WTC11 (cell line): ENCODE data around the gene TMEM141. TPM values are rescaled to one million over a fixed set of nuclear protein-coding genes. Genes with fewer than 3 reads are reported as not detected.

Experiments used
- ATAC-seq: fragments of 200-7000 bp; cut with Tn5 transposase; 2 replicates; pipeline ENCODE4 v1.10.0; 2021; ENCODE audit warnings: mild to moderate bottlenecking, moderate library complexity
- CTCF ChIA-PET: fragments of 300-600 bp; sonication (Branson Sonifier 250); formaldehyde crosslinking; loops from one replicate; lab custom pipeline; 2021; ENCODE audit warnings: antibody characterized with exemption; lab: Charles Lee
- POLR2A ChIA-PET: fragments of 350-600 bp; sonication (Branson Sonifier 250); formaldehyde crosslinking; loops from one replicate; lab custom pipeline; 2021; ENCODE audit warnings: antibody characterized with exemption; lab: Charles Lee
- DNase-seq: peaks from one replicate; pipeline ENCODE4 v3.0.0; 2021; ENCODE audit warnings: low spot score
- H3K27ac Mint-ChIP-seq: 2 replicates; pipeline ENCODE4 v1.8.0; 2021; ENCODE audit warnings: mixed read lengths
- H3K27me3 Mint-ChIP-seq: 2 replicates; pipeline ENCODE4 v1.8.0; 2021; ENCODE audit warnings: low read depth, mild to moderate bottlenecking, moderate library complexity, mixed read lengths
- H3K36me3 Mint-ChIP-seq: 2 replicates; pipeline ENCODE4 v1.8.0; 2021; ENCODE audit warnings: mixed read lengths
- H3K4me1 Mint-ChIP-seq: 2 replicates; pipeline ENCODE4 v1.8.0; 2022; ENCODE audit warnings: mixed read lengths
- H3K4me3 Mint-ChIP-seq: 2 replicates; pipeline ENCODE4 v1.8.0; 2021; ENCODE audit warnings: mild to moderate bottlenecking, moderate library complexity, mixed read lengths
- H3K9me3 Mint-ChIP-seq: 2 replicates; pipeline ENCODE4 v1.8.0; 2021; ENCODE audit warnings: mixed read lengths
- CBFB ChIP-seq: sonication (generic); formaldehyde crosslinking; IDR thresholded peaks from 2 replicates; pipeline ENCODE4 v1.8.1; 2022; ENCODE audit warnings: mild to moderate bottlenecking, low read depth, missing genetic modification reagents
- E2F1 ChIP-seq: sonication (generic); formaldehyde crosslinking; IDR thresholded peaks from 2 replicates; pipeline ENCODE4 v1.8.0; 2022; ENCODE audit warnings: mild to moderate bottlenecking, missing genetic modification reagents
- GABPB1 ChIP-seq: sonication (generic); formaldehyde crosslinking; IDR thresholded peaks from 2 replicates; pipeline ENCODE4 v1.8.1; 2023; ENCODE audit warnings: mild to moderate bottlenecking, missing genetic modification reagents
- GTF2I ChIP-seq: fragments of 250-450 bp; sonication (Bioruptor Pico); conservative IDR thresholded peaks from 2 replicates; pipeline ENCODE4 v1.4.0; 2021; ENCODE audit warnings: mild to moderate bottlenecking
- HMGA2 ChIP-seq: fragments of 250-450 bp; sonication (Bioruptor Pico); IDR thresholded peaks from 2 replicates; pipeline ENCODE4 v1.4.0; 2021; ENCODE audit warnings: mild to moderate bottlenecking, moderate library complexity
- NR2C2 ChIP-seq: sonication (generic); formaldehyde crosslinking; IDR thresholded peaks from 2 replicates; pipeline ENCODE4 v1.8.0; 2022; ENCODE audit warnings: mild to moderate bottlenecking, missing genetic modification reagents
- SP1 ChIP-seq: sonication (generic); formaldehyde crosslinking; conservative IDR thresholded peaks from 2 replicates; pipeline ENCODE4 v1.8.1; 2022; ENCODE audit warnings: missing genetic modification reagents
- TCF7 ChIP-seq: sonication (generic); formaldehyde crosslinking; IDR thresholded peaks from 2 replicates; pipeline ENCODE4 v1.8.0; 2022; ENCODE audit warnings: mild to moderate bottlenecking, low read depth, missing genetic modification reagents, moderate library complexity
- TEAD1 ChIP-seq: sonication (generic); formaldehyde crosslinking; IDR thresholded peaks from 2 replicates; pipeline ENCODE4 v1.8.0; 2022; ENCODE audit warnings: mild to moderate bottlenecking, missing genetic modification reagents
- ZMAT4 ChIP-seq: fragments of 250-450 bp; sonication (Bioruptor Pico); IDR thresholded peaks from 2 replicates; pipeline ENCODE4 v1.9.0; 2021; ENCODE audit warnings: mild to moderate bottlenecking
- ZNF416 ChIP-seq: fragments of 250-450 bp; sonication (Bioruptor Pico); IDR thresholded peaks from 2 replicates; pipeline ENCODE4 v1.9.0; 2021; ENCODE audit warnings: mild to moderate bottlenecking, inconsistent platforms
- total RNA-seq: library from RNA; stranded (reverse); gene quantifications from 3 replicates; pipeline ENCODE4 v1.2.3, GENCODE V29; 2021
- TF ChIP-seq, protein P1 (sequence below): sonication (generic); formaldehyde crosslinking; IDR thresholded peaks from 2 replicates; pipeline ENCODE4 v1.8.1; 2022; ENCODE audit warnings: low read depth, missing genetic modification reagents, borderline replicate concordance
- TF ChIP-seq, protein P2 (sequence below): sonication (generic); formaldehyde crosslinking; conservative IDR thresholded peaks from 2 replicates; pipeline ENCODE4 v1.8.1; 2023; ENCODE audit warnings: mild to moderate bottlenecking, low read depth, missing genetic modification reagents, moderate library complexity
- TF ChIP-seq, protein P3 (sequence below): fragments of 250-450 bp; sonication (Bioruptor Pico); IDR thresholded peaks from 2 replicates; pipeline ENCODE4 v1.9.0; 2021; ENCODE audit warnings: mild to moderate bottlenecking, borderline replicate concordance

Gene TMEM141
- total RNA-seq, 1 experiment from 2014 or later: 72.0 TPM

DNA sequence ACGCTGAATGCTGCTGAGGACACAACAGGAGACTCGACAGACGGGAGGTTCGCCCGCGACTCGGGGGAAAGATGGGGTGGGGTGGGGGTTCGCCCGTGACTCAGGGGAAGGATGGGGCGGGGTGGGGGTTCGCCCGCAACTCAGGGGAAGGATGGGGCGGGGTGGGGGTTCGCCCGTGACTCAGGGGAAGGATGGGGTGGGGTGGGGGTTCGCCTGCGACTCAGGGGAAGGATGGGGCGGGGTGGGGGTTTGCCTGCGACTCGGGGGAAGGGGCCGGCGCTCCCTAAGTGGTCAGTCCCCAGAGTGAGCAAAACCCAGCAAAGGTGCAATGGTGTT is 45.0 kb upstream of the TMEM141 start:
- ChIA-PET POLR2A (no interaction called here), CTCF (interaction anchor here (1.2 to 1.6 kb wide), 2 partner anchors 12 to 17 kb away, joined by 3 to 7 read pairs; partner anchors contain the start of gene LCN8)
- Mint-ChIP-seq H3K9me3 (peaks cover 2% of the 10 kb centered on the region), H3K4me1 (no peaks in the 10 kb centered on the region; the same call in none of the 2 replicates), H3K27ac (no peak overlapping the region), H3K36me3 (no peaks in the 10 kb centered on the region), H3K4me3 (no peak overlapping the region), H3K27me3 (no peaks in the 10 kb centered on the region)
- no peak for ATAC-seq
- TF ChIP-seq E2F1 (CRISPR knock-in tag) (no peak), TEAD1 (CRISPR knock-in tag) (no peak), ZNF416 (CRISPR knock-in tag) (no peak), NR2C2 (CRISPR knock-in tag) (no peak), SP1 (CRISPR knock-in tag) (no peak), GABPB1 (CRISPR knock-in tag) (no peak), TCF7 (CRISPR knock-in tag) (no peak), ZMAT4 (CRISPR knock-in tag) (no peak), HMGA2 (CRISPR knock-in tag) (no peak)
- TF ChIP-seq, protein P1, sequence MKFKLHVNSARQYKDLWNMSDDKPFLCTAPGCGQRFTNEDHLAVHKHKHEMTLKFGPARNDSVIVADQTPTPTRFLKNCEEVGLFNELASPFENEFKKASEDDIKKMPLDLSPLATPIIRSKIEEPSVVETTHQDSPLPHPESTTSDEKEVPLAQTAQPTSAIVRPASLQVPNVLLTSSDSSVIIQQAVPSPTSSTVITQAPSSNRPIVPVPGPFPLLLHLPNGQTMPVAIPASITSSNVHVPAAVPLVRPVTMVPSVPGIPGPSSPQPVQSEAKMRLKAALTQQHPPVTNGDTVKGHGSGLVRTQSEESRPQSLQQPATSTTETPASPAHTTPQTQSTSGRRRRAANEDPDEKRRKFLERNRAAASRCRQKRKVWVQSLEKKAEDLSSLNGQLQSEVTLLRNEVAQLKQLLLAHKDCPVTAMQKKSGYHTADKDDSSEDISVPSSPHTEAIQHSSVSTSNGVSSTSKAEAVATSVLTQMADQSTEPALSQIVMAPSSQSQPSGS: no peak
- no peak for DNase-seq

- peaks cover 7% of the 10 kb centered on the region for H3K9me3 Mint-ChIP-seq
- H3K4me1 Mint-ChIP-seq: no peaks in the 10 kb centered on the region; the same call in none of the 2 replicates
- POLR2A ChIA-PET: no interaction called here
- CTCF ChIA-PET: interaction anchor here (1.2 kb wide), 1 partner anchor 12 kb away, joined by 3 read pairs; the partner anchor contains the start of gene LCN8
- H3K36me3 Mint-ChIP-seq: 0 out of 2 replicates have a peak, but pooled peaks cover 1% of the 10 kb centered on the region
- DNase-seq: no peak
- no peak overlapping the region for H3K4me3 Mint-ChIP-seq
- TF ChIP-seq, protein P2, sequence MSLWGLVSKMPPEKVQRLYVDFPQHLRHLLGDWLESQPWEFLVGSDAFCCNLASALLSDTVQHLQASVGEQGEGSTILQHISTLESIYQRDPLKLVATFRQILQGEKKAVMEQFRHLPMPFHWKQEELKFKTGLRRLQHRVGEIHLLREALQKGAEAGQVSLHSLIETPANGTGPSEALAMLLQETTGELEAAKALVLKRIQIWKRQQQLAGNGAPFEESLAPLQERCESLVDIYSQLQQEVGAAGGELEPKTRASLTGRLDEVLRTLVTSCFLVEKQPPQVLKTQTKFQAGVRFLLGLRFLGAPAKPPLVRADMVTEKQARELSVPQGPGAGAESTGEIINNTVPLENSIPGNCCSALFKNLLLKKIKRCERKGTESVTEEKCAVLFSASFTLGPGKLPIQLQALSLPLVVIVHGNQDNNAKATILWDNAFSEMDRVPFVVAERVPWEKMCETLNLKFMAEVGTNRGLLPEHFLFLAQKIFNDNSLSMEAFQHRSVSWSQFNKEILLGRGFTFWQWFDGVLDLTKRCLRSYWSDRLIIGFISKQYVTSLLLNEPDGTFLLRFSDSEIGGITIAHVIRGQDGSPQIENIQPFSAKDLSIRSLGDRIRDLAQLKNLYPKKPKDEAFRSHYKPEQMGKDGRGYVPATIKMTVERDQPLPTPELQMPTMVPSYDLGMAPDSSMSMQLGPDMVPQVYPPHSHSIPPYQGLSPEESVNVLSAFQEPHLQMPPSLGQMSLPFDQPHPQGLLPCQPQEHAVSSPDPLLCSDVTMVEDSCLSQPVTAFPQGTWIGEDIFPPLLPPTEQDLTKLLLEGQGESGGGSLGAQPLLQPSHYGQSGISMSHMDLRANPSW (CRISPR knock-in tag): no peak
- TF ChIP-seq CBFB (CRISPR knock-in tag): no peak
- TF ChIP-seq, all 79 proteins: peak for 0
- ATAC-seq: no peak
- Mint-ChIP-seq H3K27ac (no peak overlapping the region), H3K27me3 (0 out of 2 replicates have a peak, but pooled peaks cover 3% of the 10 kb centered on the region)
Observed at GRCh38 chr9:136746621-136747020, 44.5 kb upstream of the TMEM141 start.

DNA sequence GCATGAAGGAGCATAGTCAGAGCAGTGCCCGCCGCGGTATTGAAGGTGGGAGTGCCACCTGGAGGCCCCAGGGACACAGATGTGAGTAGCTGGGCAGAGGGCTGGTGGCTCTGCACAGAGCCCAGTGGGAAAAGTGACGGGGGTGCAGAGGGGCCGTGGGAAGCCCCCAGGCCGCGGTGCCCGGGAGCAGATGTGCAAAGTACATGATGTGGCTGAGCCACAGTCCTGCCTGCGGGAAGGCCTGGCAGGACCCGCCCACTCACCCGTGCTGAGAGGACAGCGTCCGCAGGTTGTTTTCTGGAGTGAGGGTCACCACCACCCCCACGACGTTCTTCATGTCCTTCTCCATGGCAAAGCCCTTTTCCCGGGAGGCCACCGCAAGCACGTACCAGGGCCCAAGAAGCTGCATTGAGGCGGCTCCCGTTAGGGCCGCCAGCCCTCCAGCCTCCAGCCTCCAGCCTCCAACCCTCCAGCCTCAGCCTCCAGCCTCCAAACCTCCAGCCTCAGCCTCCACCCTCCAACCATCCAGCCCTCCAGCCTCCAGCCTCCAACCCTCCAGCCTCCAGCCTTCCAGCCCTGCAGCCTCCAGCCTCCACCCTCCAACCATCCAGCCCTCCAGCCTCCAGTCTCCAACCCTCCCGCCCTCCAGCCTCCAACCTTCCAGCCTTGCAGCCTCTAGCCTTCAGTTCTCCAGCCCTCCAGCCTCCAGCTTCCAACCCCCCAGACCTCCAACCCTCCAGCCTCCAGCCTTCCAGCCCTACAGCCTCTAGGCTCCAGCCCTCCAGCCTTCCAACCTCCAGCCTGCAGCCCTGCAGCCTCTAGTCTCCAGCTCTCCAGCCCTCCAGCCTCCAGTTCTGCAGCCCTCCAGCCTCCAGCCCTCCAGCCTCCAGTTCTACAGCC is 43.7 kb upstream of the TMEM141 start:
- no peaks in the 10 kb centered on the region; the same call in 1 of the 2 replicates for H3K4me1 Mint-ChIP-seq
- no peak overlapping the region for H3K4me3 Mint-ChIP-seq
- ChIA-PET POLR2A (no interaction called here), CTCF (interaction anchor here (1.2 kb wide), 1 partner anchor 11 kb away, joined by 4 read pairs; the partner anchor contains the start of gene LCN8)
- DNase-seq (no peak), ATAC-seq (no peak)
- peaks cover 6% of the 10 kb centered on the region; the same call in 1 of the 2 replicates for H3K36me3 Mint-ChIP-seq
- peaks cover 14% of the 10 kb centered on the region for H3K9me3 Mint-ChIP-seq
- H3K27ac Mint-ChIP-seq: no peak overlapping the region
- TF ChIP-seq, protein P3, sequence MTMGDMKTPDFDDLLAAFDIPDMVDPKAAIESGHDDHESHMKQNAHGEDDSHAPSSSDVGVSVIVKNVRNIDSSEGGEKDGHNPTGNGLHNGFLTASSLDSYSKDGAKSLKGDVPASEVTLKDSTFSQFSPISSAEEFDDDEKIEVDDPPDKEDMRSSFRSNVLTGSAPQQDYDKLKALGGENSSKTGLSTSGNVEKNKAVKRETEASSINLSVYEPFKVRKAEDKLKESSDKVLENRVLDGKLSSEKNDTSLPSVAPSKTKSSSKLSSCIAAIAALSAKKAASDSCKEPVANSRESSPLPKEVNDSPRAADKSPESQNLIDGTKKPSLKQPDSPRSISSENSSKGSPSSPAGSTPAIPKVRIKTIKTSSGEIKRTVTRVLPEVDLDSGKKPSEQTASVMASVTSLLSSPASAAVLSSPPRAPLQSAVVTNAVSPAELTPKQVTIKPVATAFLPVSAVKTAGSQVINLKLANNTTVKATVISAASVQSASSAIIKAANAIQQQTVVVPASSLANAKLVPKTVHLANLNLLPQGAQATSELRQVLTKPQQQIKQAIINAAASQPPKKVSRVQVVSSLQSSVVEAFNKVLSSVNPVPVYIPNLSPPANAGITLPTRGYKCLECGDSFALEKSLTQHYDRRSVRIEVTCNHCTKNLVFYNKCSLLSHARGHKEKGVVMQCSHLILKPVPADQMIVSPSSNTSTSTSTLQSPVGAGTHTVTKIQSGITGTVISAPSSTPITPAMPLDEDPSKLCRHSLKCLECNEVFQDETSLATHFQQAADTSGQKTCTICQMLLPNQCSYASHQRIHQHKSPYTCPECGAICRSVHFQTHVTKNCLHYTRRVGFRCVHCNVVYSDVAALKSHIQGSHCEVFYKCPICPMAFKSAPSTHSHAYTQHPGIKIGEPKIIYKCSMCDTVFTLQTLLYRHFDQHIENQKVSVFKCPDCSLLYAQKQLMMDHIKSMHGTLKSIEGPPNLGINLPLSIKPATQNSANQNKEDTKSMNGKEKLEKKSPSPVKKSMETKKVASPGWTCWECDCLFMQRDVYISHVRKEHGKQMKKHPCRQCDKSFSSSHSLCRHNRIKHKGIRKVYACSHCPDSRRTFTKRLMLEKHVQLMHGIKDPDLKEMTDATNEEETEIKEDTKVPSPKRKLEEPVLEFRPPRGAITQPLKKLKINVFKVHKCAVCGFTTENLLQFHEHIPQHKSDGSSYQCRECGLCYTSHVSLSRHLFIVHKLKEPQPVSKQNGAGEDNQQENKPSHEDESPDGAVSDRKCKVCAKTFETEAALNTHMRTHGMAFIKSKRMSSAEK (CRISPR knock-in tag): no peak
- TF ChIP-seq GTF2I (CRISPR knock-in tag): peak; percentile 60; the same call in 1 of the 2 replicates
- TF ChIP-seq SP1 (CRISPR knock-in tag): no peak
- H3K27me3 Mint-ChIP-seq: 0 out of 2 replicates have a peak, but pooled peaks cover 3% of the 10 kb centered on the region
